Measurements from ENCODE around the gene TXK. TPM values are rescaled to one million over a fixed set of nuclear protein-coding genes. Genes with fewer than 3 reads are reported as not detected.
A peak's percentile ranks its signal among the peaks of the same experiment; 100 is the strongest.

TXK gene
- total RNA-seq, 1 donor from 2014 or later: 4.4 TPM

GRCh38 chr4:48033825-48034413, 100.1 kb downstream of the TXK start:
- peak; percentile 73 for ATAC-seq
- Histone ChIP-seq H3K27me3 (no peaks in the 10 kb centered on the region), H3K9me3 (no peaks in the 10 kb centered on the region), H3K4me1 (no peaks in the 10 kb centered on the region), H3K4me3 (no peak overlapping the region), H3K36me3 (no peaks in the 10 kb centered on the region), H3K27ac (no peak overlapping the region)
- intact Hi-C loops (cut with DNase I): no loop called here
- no peak for DNase-seq
- TF ChIP-seq CTCF (IDR thresholded peaks at IDR 0.05): peak; percentile 51

- no peaks in the 10 kb centered on the region for H3K36me3 ChIP-seq
- no peak for ATAC-seq
- no peaks in the 10 kb centered on the region for H3K4me1 ChIP-seq
- no peak overlapping the region for H3K27ac ChIP-seq
- intact Hi-C loops (cut with DNase I): no loop called here
- H3K4me3 ChIP-seq: no peak overlapping the region
- TF ChIP-seq CTCF (IDR thresholded peaks at IDR 0.05): no peak
- no peaks in the 10 kb centered on the region for H3K9me3 ChIP-seq
- no peak for DNase-seq
- H3K27me3 ChIP-seq: no peaks in the 10 kb centered on the region
Observed at GRCh38 chr4:48033412-48033811, 100.6 kb downstream of the TXK start.

GRCh38 chr4:48032721-48033120, 101.3 kb downstream of the TXK start:
- H3K9me3 ChIP-seq: no peaks in the 10 kb centered on the region
- TF ChIP-seq CTCF (IDR thresholded peaks at IDR 0.05): no peak
- no peak overlapping the region for H3K4me3 ChIP-seq
- H3K4me1 ChIP-seq: no peaks in the 10 kb centered on the region
- H3K27ac ChIP-seq: no peak overlapping the region
- ATAC-seq (no peak), DNase-seq (no peak)
- intact Hi-C loops (cut with DNase I): no loop called here
- no peaks in the 10 kb centered on the region for H3K36me3 ChIP-seq
- no peaks in the 10 kb centered on the region for H3K27me3 ChIP-seq

- no peak for TF ChIP-seq CTCF (IDR thresholded peaks at IDR 0.05)
- ATAC-seq (peak; percentile 57), DNase-seq (no peak)
- Histone ChIP-seq H3K27me3 (no peaks in the 10 kb centered on the region), H3K36me3 (no peaks in the 10 kb centered on the region), H3K9me3 (no peaks in the 10 kb centered on the region), H3K27ac (no peak overlapping the region), H3K4me1 (no peaks in the 10 kb centered on the region), H3K4me3 (no peak overlapping the region)
- intact Hi-C loops (cut with DNase I): no loop called here
Observed at GRCh38 chr4:48031802-48032525, 102.1 kb downstream of the TXK start.

GRCh38 chr4:48030470-48030869, 103.6 kb downstream of the TXK start:
- Histone ChIP-seq H3K27ac (no peak overlapping the region), H3K4me3 (no peak overlapping the region), H3K27me3 (no peaks in the 10 kb centered on the region), H3K4me1 (no peaks in the 10 kb centered on the region), H3K9me3 (no peaks in the 10 kb centered on the region), H3K36me3 (no peaks in the 10 kb centered on the region)
- ATAC-seq (no peak), DNase-seq (no peak)
- TF ChIP-seq CTCF (IDR thresholded peaks at IDR 0.05): no peak
- intact Hi-C loops (cut with DNase I): no loop called here
